ENCODE data around the gene DRGX. TPM values are rescaled to one million over a fixed set of nuclear protein-coding genes. Genes with fewer than 3 reads are reported as not detected.

DRGX gene
- total RNA-seq, 1 experiment from 2014 or later, result not detected

DNA sequence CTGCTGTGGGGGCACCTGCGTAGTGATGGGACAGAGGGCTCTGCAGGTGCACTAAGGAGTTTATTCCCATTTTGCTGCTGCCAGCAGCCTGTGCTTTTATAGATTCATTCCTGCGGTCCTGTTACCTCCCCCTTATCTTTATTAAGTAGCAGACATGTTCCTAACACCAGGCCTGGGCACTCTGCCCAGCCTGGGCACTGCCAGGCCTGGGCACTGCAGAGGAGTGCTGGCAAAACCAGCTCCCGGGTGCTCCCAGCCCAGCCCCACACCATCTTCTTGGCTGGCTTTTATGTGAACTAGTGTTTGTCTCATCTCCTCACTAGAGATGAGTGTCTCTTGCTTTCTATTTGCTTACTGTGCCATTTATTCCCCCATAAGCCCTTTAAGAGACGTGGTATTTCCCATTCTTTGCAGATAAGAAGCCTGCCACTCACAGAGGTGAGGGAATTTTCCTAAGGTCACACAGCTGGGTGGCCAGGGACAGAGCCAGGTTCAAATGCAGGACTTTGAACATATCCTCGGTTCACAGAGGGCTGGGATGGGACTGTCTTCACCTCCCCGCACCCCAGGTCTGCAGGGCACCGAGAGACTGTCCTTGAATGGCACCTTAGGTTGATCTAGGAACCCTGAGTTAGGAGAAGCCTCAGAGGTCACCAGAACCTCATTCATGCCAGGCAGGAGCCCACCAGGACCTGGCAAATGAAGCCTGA is 14.6 kb upstream of the DRGX start:
- in situ Hi-C loops (cut with HindIII; ENCODE audit: low pct_unique_long_range_greater_than_20kb, low sequenced_read_pairs), result no loop called here

DNA sequence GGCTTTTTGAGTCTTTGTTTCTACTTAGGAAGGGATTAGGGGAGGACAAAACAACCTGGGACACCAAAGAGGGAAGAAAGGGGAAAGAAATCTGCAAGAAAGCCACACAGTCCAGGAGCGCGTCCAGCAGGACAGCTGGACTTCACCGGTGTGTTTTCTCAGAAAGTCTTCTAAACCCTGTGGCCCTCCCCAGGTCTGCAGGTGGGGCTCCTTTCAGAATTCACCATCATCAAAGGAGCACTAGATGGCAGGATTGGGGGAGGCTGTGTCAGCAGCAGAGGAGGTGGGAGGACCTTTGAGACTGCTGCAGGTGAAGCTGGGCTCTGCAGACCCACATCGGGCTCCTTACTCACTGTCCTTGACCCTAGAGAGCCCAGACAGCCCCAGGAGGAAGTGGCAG is 13.9 kb upstream of the DRGX start:
- no peak for DNase-seq (ENCODE audit: low read depth)
- in situ Hi-C loops (cut with HindIII; ENCODE audit: low pct_unique_long_range_greater_than_20kb, low sequenced_read_pairs), result no loop called here

More for the DNA sequence above, 14.6 kb upstream of the DRGX start:
- DNase-seq (ENCODE audit: low read depth), result no peak

DNA sequence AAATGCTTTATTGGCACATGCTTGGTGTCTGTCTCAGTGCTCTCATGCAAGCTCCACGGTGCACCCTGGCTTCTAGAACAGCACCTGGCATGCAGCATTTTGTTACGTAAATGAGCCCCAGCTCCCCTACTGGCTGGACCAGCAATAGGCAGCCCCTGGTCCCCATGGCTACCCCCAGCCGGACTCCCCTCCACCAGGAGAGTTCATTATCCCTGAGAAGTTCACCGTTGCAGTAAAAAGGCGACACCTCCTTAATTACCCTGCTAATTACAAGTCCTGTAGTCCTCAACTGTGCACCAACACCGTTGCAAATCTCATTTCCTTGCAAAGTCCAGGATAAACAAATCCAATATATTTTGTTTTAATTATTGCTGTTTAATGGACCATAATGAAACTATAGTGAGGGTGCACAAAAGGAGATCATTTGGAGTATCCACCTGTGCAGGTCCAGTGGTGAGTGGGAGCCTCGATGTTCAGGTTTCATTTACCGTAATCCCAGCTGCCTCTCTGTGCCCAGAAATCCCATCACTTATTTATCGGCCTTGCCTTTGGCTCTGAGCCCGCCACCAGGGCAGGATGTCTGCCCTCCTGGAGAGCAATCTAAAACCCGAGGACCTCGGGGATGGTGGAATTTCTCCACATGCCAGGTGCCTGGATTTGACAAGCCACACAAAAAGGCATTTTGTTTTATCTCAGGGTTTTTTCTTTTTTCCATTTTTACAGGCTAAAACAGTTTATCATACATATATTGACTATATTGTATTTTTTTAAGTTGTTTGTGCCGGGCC is 12.8 kb upstream of the DRGX start:
- in situ Hi-C loops (cut with HindIII; ENCODE audit: low pct_unique_long_range_greater_than_20kb, low sequenced_read_pairs), result no loop called here
- DNase-seq (ENCODE audit: low read depth), result no peak

DNA sequence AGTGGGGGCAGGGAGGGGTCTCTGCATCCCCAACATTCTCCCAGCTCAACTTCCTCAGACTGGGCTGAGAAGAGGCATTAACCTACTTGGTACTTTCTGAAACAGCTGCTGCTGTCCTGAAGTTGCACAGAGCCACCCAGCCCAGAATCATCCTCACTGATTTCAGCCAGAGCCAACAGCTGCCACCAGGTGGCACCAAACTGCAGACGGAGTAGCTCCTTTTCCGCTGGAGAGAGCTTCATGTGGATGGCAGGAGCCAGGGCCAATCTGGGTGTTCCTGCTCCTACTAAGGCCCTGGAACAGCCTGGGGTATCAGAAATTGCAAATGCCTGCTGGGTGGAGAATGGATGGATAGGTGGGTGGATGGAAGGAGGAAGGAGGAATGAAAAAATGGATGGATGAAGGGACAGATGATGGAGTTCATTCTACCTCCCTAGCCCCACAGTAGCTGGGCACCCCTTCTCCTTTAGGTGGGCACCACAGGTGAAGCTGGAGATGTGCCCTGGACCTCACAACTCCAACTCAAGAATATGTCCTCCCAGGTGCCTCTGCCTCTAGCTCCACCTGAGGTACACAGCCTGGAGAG is 11.8 kb upstream of the DRGX start:
- peak; percentile 44 for DNase-seq (ENCODE audit: low read depth)
- in situ Hi-C loops (cut with HindIII; ENCODE audit: low pct_unique_long_range_greater_than_20kb, low sequenced_read_pairs), result no loop called here

DNA sequence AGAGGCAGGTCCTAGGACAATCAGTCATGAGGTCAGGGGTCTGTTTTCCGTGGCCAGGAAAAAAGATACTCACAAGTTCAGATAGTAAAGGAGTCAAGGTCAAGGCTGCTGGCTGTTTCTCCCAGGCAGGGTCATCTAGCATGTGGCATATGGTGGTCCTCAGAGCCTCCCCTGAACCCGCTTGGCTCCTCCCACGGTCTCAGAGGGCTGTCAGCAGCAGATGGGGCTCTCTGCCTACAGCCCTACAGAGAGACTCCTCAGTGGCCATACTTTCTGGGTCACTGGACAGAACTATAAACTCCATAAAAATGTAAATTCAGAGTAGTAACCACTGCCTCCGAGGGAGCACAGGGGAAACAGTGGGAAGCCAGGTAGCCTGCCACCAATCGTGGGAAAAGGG is 11.3 kb upstream of the DRGX start:
- DNase-seq (ENCODE audit: low read depth), result no peak
- in situ Hi-C loops (cut with HindIII; ENCODE audit: low pct_unique_long_range_greater_than_20kb, low sequenced_read_pairs), result no loop called here

DNA sequence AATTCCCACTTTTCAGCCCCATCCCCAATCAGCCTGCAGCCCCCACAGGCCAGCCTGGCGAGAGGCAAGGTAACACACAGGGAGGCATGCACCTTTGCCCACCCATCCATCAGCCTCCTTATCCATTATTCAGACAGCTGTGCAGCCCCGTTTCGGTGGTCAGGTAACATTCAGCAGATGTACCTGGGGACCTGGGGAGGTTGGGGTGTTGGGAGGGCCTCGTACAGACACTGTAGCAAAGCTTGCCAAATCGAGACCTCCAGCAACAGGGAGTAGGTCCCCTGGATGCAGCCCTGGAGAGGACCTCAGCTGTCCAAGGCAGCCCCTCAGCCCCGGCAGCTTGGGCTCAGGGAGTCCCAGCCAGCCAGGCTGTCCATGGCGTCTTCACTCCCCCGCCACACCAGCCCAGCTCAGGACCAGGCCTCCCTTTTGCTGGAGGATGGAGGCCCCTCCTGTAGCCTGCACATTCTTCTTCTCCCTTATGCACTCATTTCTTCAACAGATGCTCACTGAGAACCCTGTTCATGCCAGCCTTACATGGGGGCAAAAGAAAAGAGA is 8.5 kb upstream of the DRGX start:
- in situ Hi-C loops (cut with HindIII; ENCODE audit: low pct_unique_long_range_greater_than_20kb, low sequenced_read_pairs), result no loop called here
- no peak for DNase-seq (ENCODE audit: low read depth)

DNA sequence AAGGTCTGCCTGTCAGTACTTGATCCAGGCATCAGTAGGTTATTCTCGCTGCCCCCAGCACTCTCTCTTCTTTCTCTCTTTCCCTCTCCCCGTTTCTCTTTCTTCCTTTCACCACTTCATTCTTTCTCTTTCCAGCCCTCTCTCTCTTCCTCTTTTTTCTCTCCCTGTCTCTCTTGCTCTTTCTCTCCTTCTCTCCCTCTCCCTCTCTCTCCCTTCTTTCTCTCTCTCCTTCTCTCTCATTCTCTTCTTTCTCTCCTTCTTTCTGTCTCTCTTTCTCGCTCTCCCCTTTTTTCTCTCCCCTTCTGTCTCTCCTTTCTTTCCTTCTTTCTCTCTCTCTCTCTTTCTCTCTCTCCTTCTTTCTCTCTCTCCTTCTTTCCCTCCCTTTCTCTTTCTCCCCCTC is 7.5 kb upstream of the DRGX start:
- DNase-seq (ENCODE audit: low read depth), result no peak
- in situ Hi-C loops (cut with HindIII; ENCODE audit: low pct_unique_long_range_greater_than_20kb, low sequenced_read_pairs), result no loop called here

DNA sequence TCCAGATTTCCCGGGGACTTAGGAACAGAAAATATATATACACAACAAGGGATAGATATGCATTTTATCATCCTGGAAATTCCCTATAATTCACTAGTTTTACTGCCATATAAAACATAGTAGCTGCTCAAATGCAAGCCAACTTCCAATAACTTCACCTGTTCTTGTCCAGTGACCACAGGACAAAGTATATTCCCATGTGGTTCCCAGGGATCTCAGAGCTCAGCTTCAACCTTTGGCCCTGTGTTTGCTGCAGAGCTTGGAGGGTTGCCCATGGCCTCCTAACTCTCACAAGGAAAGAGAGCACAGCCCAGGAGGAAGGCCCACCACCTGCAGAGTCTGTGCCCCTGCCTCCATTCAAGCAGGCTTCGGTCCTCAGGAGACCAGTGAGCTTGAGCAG is 4.5 kb upstream of the DRGX start:
- in situ Hi-C loops (cut with HindIII; ENCODE audit: low pct_unique_long_range_greater_than_20kb, low sequenced_read_pairs), result no loop called here
- no peak for DNase-seq (ENCODE audit: low read depth)

DNA sequence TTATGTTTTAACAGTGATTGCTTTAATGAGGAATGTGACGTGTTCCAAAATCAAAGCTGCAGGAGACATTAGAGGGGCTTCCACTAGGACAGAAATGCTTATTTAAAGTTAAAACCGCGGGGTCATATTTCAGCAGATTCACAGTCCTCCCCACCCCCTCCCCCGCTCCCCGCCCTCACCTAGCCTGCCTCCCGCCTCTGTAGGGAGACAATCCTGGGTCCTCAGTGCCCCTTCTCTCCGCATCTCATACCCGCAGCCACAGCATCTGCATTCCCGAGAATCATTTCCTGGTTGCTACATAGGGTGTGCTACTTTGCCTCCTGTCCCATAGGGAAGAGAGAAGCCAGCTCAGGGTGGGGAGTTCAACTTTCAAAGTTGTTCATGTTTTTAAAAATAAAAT is 3.1 kb upstream of the DRGX start:
- in situ Hi-C loops (cut with HindIII; ENCODE audit: low pct_unique_long_range_greater_than_20kb, low sequenced_read_pairs), result no loop called here
- DNase-seq (ENCODE audit: low read depth), result no peak

DNA sequence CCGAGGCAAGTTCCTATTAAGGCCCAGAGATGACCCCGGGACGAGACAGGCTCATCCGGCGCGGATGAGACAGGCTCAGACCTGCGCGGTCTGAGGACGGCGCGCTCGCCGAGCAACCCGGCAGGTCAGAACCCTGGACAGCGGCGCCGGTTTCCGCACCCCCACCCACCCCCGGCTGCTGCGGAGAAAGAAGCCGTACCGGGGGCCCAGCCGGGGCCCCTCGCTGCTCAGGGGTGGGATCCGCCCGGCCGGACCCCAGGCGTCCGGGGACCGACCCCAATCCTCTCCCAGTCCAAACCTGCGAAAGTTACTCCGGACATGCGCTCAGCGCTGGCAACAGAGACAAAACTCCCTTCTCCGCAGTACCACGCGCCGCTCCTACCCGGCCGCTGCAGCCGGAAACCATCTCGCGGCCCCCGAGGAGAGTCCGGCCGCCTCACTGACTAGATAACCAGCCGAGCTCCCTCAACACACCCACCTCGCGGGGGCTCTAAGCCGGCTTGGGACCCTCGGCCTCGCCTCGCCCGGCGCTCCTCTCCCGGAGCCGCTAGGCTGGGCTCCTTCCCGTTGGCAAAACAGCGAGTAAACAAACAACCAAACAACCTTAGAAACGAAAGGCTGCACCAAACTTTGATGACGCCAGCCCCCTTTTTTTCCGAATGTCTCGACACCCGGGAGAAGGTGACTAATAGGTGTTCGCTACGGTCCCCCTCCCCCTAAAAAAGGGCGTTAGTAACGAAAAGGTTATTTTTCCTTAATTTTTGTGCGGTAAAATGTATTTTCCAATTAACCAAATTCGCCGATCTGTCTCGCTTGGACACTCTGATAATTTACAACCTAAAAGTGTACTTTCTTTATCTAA is 2.3 kb upstream of the DRGX start:
- DNase-seq (ENCODE audit: low read depth), result peak; percentile 35
- in situ Hi-C loops (cut with HindIII; ENCODE audit: low pct_unique_long_range_greater_than_20kb, low sequenced_read_pairs), result no loop called here

DNA sequence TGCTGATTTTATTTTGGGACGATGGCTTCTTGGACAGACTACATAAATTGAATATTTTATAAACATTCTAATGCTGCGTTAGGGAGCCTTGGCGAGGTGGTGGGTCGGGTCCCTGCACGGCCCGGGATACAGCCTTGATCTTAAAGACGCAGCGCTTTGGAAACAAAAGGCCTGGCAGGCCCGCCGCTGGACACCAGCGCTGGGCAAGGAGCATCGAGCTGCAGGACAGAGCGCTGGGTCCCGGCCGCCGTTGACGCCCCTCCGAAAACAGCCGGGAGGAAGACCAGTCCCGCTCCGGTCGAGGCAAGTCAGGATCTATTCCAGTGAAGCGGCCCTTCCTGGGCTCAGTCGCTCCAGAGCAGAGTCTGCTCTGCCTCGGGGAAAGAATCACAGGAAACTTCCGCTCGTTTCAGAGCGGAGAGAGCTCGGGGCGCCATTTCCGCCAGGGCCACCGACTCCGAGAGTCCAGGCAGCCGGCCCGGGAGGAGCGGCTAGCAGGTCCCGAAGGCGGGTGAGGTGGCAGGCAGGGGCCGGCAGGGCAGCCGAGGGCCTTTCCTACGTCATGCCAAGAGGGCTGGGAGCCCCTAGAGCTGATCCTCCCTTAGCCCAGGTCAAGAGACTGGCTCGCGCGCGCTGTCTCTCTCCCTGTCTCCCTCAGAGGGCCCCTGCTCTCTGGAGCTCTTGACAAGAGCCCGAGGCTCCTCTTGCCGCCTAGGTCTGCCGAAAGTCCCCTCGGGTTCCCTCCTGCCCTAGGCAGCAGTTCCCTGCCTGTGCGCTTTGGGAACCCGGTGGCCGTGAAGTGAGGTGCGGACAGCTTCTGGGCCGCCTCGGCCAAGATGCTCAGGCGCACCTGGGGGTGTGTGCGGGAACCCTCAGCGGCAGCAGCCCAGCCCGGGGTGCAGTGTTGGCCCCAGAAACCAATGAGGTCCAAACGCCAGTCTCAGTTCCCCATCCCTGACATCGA is 1.4 kb upstream of the DRGX start:
- DNase-seq (ENCODE audit: low read depth), result peak; percentile 2
- in situ Hi-C loops (cut with HindIII; ENCODE audit: low pct_unique_long_range_greater_than_20kb, low sequenced_read_pairs), result no loop called here

DNA sequence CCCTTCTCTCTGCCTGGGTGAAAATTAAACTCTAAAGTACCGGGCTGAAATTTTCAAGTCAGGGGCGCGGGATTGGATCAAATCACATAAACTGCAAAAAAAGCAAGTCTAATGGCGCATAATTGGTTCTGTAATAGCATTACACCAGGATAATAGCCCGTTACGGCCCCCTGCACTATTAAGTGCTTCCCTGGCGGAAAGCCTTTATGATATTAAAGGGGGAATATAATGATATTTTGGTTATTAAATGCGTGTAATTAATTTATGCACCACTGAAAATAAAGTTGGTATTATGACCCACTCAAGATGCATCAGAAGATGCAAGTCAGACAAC is 744 bp upstream of the DRGX start:
- no peak for DNase-seq (ENCODE audit: low read depth)
- in situ Hi-C loops (cut with HindIII; ENCODE audit: low pct_unique_long_range_greater_than_20kb, low sequenced_read_pairs), result no loop called here

DNA sequence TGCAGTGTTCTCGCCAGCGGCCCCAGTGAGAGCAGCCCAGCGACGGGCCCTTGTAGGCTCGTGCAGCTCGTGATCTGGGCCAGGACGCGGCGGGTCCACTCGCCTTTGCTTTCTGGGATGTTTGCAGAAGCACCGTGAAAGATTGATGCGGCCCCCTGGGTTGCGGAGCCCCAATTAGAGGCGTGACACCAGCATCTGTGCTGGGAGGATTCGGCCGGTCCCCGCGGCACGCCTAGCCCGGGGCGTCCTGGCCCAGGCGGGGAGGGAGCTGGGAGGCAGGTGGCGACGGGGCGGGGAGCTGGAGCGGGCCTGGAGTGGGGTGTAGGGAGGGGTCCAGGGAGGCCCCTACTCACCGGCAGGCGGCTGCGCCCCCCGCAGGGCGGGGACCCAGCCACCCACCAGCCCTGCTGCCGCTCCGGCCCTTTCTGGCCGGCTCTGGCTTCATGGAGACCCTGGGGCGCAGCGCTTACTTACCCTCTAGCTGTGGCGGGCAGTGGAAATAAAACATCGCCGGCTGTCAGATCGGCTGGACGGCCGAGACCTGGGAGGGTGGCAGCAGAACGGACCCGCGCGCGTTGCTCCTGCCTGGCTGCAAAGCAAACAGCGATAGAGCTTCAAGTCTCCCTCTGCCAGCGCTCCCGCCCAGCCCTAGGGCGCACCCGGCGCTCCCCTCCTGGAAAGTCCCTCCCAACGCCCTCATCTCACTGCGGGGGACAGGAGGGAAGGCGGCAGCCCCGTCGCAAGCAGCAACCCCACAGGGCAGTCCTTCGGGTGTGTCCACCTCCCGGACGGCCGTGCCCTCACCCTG is 752 bp downstream of the DRGX start:
- DNase-seq (ENCODE audit: low read depth), result no peak
- in situ Hi-C loops (cut with HindIII; ENCODE audit: low pct_unique_long_range_greater_than_20kb, low sequenced_read_pairs), result no loop called here

DNA sequence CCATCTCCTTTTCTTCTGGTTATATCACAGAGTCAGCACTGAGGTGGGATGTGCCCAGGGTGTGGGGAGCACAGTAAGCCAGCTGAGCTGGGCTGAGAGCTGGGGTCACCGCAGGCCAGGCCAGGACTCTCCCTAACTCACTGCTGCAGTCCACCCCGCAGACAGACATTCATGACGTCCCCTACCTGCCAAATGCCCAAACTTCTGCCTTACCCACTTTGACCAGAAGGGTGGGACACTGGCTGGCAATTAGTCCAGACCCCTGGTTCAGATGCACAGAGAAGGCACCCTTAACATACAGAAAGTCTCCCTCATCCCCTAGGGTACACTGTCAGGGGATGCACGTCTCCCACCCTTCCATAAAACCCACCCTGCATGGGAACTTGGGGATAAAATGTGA is 2.1 kb downstream of the DRGX start:
- no peak for DNase-seq (ENCODE audit: low read depth)
- in situ Hi-C loops (cut with HindIII; ENCODE audit: low pct_unique_long_range_greater_than_20kb, low sequenced_read_pairs), result no loop called here

DNA sequence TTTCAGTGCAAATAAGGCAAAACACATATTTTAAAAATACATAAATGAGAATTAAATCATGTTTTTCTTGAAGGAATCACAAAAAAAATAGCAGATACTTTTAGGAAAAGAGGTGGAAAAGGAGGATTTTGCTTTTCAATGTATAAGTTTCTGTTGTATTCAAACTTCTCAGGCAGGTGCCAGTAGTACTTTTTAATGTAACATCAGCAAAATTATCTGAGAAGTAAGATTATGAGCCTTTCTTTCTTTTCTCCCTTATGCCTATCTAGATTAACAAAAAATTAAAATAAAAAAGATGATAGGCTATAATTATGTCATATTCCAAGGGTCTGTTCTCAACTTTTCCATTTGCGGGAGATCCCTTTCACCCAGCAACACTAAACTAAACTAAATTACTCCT is 2.6 kb downstream of the DRGX start:
- in situ Hi-C loops (cut with HindIII; ENCODE audit: low pct_unique_long_range_greater_than_20kb, low sequenced_read_pairs), result no loop called here
- DNase-seq (ENCODE audit: low read depth), result no peak

DNA sequence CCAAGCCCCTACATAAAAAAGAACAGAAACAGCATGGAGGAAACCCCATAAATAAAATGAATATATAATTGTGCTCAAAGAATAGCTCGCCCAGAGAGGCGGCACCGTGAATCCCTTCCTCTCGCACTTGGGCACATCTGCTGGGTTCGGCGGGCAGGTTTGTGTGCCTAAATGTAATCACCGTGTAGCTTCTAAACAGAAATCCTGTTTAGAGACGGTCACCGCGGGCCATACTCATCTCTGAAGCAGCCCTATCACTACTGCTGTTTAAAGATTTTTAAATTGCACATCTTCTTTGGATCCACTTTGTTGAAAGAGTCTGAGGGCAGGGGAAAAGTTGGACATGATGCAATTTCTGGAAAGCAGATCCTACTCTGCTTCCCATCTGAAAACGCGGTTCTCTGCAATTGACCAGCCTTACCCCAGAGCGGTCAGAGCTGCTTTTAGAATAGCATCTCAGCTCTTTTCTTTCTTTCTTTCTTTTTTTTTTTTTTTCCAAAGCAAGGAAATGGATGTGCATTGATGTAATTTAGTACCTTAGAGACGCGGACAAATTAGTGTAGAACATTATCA is 6.4 kb downstream of the DRGX start:
- in situ Hi-C loops (cut with HindIII; ENCODE audit: low pct_unique_long_range_greater_than_20kb, low sequenced_read_pairs), result no loop called here
- DNase-seq (ENCODE audit: low read depth), result no peak
